ENCODE measurements around the gene ASCL5. TPM values are rescaled to one million over a fixed set of nuclear protein-coding genes. Genes with fewer than 3 reads are reported as not detected.

ASCL5 gene
- total RNA-seq, 1 experiment from 2014 or later, result not detected

DNA sequence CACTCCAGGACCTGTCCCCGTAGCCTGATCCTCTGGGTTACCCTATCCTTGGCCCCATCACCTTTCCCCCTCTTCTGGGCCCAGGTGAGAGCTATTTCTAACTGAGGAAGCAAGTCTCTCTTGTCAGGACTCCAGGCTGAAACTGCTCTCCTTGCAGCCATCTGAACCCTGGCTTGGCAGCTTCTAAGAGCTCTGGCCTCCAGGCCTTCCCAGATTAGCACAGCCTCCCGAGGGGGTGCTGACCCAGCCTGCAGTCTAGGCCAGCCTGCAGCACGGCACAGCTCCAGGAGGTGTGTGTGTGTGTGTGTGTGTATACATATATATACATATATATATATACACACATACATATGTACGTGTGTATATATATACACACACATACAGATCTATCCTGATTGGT, 32.2 kb downstream of the ASCL5 start:
- no peaks in the 10 kb centered on the region for H3K4me1 ChIP-seq (ENCODE audit: control insufficient read depth, insufficient read depth, low read length)
- H3K27me3 ChIP-seq (ENCODE audit: control insufficient read depth, insufficient read depth, low read length), result no peaks in the 10 kb centered on the region; the same call in 1 of the 2 replicates
- BruUV-seq (replicated peaks), result no TSS peak
- intact Hi-C loops (cut with micrococcal nuclease; ENCODE audit: unreplicated experiment) (no loop called here), in situ Hi-C loops (cut with HindIII; ENCODE audit: low pct_unique_long_range_greater_than_20kb, low sequenced_read_pairs) (no loop called here)
- DNase-seq (ENCODE audit: low read depth, low spot score) (no peak), ATAC-seq (no peak)
- ChIA-PET POLR2A (no interaction called here), CTCF (no interaction called here)
- no peaks in the 10 kb centered on the region for H3K36me3 ChIP-seq (ENCODE audit: control insufficient read depth, insufficient read depth, low read length)
- no peak overlapping the region for H3K27ac ChIP-seq (ENCODE audit: low read length)
- no peak overlapping the region for H3K4me3 ChIP-seq (ENCODE audit: low read depth in 2 of 2, low read length in 2 of 2)
- H3K9me3 ChIP-seq (ENCODE audit: control insufficient read depth, insufficient read depth, low read depth, low read length), result no peaks in the 10 kb centered on the region
- TF ChIP-seq, protein P1, sequence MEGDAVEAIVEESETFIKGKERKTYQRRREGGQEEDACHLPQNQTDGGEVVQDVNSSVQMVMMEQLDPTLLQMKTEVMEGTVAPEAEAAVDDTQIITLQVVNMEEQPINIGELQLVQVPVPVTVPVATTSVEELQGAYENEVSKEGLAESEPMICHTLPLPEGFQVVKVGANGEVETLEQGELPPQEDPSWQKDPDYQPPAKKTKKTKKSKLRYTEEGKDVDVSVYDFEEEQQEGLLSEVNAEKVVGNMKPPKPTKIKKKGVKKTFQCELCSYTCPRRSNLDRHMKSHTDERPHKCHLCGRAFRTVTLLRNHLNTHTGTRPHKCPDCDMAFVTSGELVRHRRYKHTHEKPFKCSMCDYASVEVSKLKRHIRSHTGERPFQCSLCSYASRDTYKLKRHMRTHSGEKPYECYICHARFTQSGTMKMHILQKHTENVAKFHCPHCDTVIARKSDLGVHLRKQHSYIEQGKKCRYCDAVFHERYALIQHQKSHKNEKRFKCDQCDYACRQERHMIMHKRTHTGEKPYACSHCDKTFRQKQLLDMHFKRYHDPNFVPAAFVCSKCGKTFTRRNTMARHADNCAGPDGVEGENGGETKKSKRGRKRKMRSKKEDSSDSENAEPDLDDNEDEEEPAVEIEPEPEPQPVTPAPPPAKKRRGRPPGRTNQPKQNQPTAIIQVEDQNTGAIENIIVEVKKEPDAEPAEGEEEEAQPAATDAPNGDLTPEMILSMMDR (IDR thresholded peaks at IDR 0.05), result no peak
- TF ChIP-seq, protein P2, sequence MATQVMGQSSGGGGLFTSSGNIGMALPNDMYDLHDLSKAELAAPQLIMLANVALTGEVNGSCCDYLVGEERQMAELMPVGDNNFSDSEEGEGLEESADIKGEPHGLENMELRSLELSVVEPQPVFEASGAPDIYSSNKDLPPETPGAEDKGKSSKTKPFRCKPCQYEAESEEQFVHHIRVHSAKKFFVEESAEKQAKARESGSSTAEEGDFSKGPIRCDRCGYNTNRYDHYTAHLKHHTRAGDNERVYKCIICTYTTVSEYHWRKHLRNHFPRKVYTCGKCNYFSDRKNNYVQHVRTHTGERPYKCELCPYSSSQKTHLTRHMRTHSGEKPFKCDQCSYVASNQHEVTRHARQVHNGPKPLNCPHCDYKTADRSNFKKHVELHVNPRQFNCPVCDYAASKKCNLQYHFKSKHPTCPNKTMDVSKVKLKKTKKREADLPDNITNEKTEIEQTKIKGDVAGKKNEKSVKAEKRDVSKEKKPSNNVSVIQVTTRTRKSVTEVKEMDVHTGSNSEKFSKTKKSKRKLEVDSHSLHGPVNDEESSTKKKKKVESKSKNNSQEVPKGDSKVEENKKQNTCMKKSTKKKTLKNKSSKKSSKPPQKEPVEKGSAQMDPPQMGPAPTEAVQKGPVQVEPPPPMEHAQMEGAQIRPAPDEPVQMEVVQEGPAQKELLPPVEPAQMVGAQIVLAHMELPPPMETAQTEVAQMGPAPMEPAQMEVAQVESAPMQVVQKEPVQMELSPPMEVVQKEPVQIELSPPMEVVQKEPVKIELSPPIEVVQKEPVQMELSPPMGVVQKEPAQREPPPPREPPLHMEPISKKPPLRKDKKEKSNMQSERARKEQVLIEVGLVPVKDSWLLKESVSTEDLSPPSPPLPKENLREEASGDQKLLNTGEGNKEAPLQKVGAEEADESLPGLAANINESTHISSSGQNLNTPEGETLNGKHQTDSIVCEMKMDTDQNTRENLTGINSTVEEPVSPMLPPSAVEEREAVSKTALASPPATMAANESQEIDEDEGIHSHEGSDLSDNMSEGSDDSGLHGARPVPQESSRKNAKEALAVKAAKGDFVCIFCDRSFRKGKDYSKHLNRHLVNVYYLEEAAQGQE (IDR thresholded peaks at IDR 0.05; ENCODE audit: insufficient read depth in 1 of 2, low read depth in 2 of 2, low read length in 1 of 2), result no peak
- TF ChIP-seq SIN3A (IDR thresholded peaks at IDR 0.05; ENCODE audit: borderline replicate concordance, insufficient read depth, low read depth, low read length) (no peak), TCF7L2 (IDR thresholded peaks at IDR 0.05; ENCODE audit: low read depth, low read length) (no peak), POLR2AphosphoS5 (IDR thresholded peaks at IDR 0.05; ENCODE audit: low read depth, low read length) (no peak)

DNA sequence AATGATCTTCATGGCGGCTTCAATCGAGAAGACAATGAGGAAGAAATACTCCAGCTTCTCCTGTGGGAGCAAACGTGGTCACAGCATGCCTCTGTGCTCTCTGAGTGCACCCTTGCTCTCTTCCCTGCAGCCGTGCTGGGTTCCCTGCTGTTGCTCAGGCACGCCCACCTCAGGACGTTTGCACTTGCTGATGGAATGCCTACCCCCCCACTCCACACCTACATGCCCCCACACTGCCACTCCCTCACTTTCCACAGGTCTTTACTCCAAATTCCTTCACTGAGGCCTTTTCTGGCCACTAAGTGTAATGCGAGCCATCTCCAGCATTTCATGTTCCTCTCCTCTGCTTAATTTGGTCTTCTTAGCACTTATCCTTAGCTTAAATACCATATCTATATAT, 33.0 kb downstream of the ASCL5 start:
- Histone ChIP-seq H3K4me1 (ENCODE audit: control insufficient read depth, insufficient read depth, low read length) (no peaks in the 10 kb centered on the region), H3K36me3 (ENCODE audit: control insufficient read depth, insufficient read depth, low read length) (no peaks in the 10 kb centered on the region), H3K9me3 (ENCODE audit: control insufficient read depth, insufficient read depth, low read depth, low read length) (no peaks in the 10 kb centered on the region), H3K4me3 (ENCODE audit: low read depth in 2 of 2, low read length in 2 of 2) (no peak overlapping the region), H3K27ac (ENCODE audit: low read length) (no peak overlapping the region), H3K27me3 (ENCODE audit: control insufficient read depth, insufficient read depth, low read length) (no peaks in the 10 kb centered on the region; the same call in 1 of the 2 replicates)
- ATAC-seq (no peak), DNase-seq (ENCODE audit: low read depth, low spot score) (no peak)
- ChIA-PET CTCF (no interaction called here), POLR2A (no interaction called here)
- intact Hi-C loops (cut with micrococcal nuclease; ENCODE audit: unreplicated experiment), result no loop called here
- in situ Hi-C loops (cut with HindIII; ENCODE audit: low pct_unique_long_range_greater_than_20kb, low sequenced_read_pairs), result no loop called here
- no TSS peak for BruUV-seq (replicated peaks)
- TF ChIP-seq, protein P1 (IDR thresholded peaks at IDR 0.05), result no peak
- TF ChIP-seq SIN3A (IDR thresholded peaks at IDR 0.05; ENCODE audit: borderline replicate concordance, insufficient read depth, low read depth, low read length) (no peak), TCF7L2 (IDR thresholded peaks at IDR 0.05; ENCODE audit: low read depth, low read length) (no peak), POLR2AphosphoS5 (IDR thresholded peaks at IDR 0.05; ENCODE audit: low read depth, low read length) (no peak)

All from Panc1 (cell line).